ENCODE results near the gene MSLN. TPM values are rescaled to one million over a fixed set of nuclear protein-coding genes. Genes with fewer than 3 reads are reported as not detected.

The MSLN gene
- total and polyA plus RNA-seq, 9 of the 15 experiments (the other 6 are each of a cell fraction or from before 2014, with no cell fraction given) = not detected

DNA sequence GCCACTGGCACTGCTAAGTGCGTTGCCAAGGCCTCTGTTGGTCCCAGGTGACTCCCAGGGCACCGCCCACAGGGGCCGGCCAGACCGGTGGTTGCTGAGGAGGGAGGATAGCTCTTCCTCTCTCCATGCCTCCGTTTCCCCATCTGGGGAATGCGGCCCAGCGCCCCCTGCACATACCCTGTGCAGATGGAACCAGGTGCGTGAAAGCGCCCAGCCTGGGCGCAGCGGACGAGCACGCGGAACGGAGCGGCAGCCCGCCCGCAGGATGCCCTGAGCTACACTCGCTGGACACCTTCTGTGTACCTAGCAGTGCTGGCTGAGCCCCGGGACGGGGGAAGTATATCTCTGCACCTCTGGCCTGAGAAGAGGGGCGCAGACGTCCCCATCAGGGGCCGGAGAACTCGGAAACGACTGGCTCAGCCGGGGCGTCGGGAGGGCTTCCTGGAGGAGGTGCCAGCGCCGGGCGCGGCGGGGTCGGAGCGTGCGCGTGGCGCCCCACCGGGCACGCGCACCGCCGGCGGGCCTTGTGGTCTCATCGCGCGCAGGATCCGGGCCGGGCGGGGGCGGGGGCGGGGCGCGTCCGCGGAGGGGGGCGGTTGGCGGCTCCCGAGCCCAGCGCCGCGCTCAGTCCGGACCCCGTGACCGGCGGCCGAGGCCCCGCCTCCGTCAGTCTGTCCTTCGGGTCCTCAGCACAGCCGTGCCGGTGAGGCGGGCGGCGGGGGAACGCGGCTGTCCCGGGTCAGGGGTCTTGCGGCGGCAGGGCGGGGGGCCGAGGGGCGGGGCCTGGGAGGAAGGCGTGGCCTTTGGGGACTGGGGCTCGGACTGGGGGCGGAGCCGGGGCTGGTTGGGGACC, 33.9 kb upstream of the MSLN start, which contains the start of the genes CCDC78 and HAGHL (continued):
- TF ChIP-seq, protein P1, sequence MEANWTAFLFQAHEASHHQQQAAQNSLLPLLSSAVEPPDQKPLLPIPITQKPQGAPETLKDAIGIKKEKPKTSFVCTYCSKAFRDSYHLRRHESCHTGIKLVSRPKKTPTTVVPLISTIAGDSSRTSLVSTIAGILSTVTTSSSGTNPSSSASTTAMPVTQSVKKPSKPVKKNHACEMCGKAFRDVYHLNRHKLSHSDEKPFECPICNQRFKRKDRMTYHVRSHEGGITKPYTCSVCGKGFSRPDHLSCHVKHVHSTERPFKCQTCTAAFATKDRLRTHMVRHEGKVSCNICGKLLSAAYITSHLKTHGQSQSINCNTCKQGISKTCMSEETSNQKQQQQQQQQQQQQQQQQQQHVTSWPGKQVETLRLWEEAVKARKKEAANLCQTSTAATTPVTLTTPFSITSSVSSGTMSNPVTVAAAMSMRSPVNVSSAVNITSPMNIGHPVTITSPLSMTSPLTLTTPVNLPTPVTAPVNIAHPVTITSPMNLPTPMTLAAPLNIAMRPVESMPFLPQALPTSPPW (CRISPR knock-in tag; IDR thresholded peaks at IDR 0.05) = peak; percentile 94
- TF ChIP-seq ZBTB7A (IDR thresholded peaks at IDR 0.05; ENCODE audit: borderline replicate concordance, control insufficient read depth, low read depth, low read length) (peak; percentile 97), RBM25 (IDR thresholded peaks at IDR 0.05; ENCODE audit: low read depth, low read length, severe bottlenecking) (peak; percentile 99), ZNF12 (CRISPR knock-in tag; IDR thresholded peaks at IDR 0.05) (no peak), GABPA (tag; conservative IDR thresholded peaks at IDR 0.05; ENCODE audit: low read depth) (no peak), CCNT2 (IDR thresholded peaks at IDR 0.05; ENCODE audit: borderline replicate concordance, extremely low read depth, insufficient read length, low read depth, low read length) (peak; percentile 56), RCOR1 (IDR thresholded peaks at IDR 0.05; ENCODE audit: borderline replicate concordance in 1 of 2, low read depth in 2 of 2, low read length in 2 of 2) (peak; percentile 61 to 69; a peak in 3 of 4 replicates), PHB (CRISPR knock-in tag; IDR thresholded peaks at IDR 0.05) (no peak), POLR2G (IDR thresholded peaks at IDR 0.05; ENCODE audit: low read depth, low read length) (peak; percentile 56), BCOR (IDR thresholded peaks at IDR 0.05) (peak; percentile 70; the same call in 1 of the 2 replicates), ZFP36 (IDR thresholded peaks at IDR 0.05; ENCODE audit: low read depth, low read length, partially characterized antibody) (peak; percentile 99), CBX1 (IDR thresholded peaks at IDR 0.05; ENCODE audit: low read depth) (peak; percentile 76; the same call in 1 of the 2 replicates), SUPT5H (IDR thresholded peaks at IDR 0.05) (peak; percentile 4; the same call in 1 of the 2 replicates), ELF2 (CRISPR knock-in tag; IDR thresholded peaks at IDR 0.05) (no peak), NRF1 (conservative IDR thresholded peaks at IDR 0.05 in 1 of 2, IDR thresholded peaks at IDR 0.05 in 1 of 2) (peak; percentile 65 to 73; a peak in 2 of 4 replicates), NR2C2 (CRISPR knock-in tag; IDR thresholded peaks at IDR 0.05) (no peak), NR2C2 (tag; IDR thresholded peaks at IDR 0.05) (peak; percentile 60)
- TF ChIP-seq, protein P2, sequence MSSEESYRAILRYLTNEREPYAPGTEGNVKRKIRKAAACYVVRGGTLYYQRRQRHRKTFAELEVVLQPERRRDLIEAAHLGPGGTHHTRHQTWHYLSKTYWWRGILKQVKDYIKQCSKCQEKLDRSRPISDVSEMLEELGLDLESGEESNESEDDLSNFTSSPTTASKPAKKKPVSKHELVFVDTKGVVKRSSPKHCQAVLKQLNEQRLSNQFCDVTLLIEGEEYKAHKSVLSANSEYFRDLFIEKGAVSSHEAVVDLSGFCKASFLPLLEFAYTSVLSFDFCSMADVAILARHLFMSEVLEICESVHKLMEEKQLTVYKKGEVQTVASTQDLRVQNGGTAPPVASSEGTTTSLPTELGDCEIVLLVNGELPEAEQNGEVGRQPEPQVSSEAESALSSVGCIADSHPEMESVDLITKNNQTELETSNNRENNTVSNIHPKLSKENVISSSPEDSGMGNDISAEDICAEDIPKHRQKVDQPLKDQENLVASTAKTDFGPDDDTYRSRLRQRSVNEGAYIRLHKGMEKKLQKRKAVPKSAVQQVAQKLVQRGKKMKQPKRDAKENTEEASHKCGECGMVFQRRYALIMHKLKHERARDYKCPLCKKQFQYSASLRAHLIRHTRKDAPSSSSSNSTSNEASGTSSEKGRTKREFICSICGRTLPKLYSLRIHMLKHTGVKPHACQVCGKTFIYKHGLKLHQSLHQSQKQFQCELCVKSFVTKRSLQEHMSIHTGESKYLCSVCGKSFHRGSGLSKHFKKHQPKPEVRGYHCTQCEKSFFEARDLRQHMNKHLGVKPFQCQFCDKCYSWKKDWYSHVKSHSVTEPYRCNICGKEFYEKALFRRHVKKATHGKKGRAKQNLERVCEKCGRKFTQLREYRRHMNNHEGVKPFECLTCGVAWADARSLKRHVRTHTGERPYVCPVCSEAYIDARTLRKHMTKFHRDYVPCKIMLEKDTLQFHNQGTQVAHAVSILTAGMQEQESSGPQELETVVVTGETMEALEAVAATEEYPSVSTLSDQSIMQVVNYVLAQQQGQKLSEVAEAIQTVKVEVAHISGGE (CRISPR knock-in tag; IDR thresholded peaks at IDR 0.05) = peak in 1 of 3 experiments; percentile 55; a peak in 1 of 6 replicates
- TF ChIP-seq, protein P3, sequence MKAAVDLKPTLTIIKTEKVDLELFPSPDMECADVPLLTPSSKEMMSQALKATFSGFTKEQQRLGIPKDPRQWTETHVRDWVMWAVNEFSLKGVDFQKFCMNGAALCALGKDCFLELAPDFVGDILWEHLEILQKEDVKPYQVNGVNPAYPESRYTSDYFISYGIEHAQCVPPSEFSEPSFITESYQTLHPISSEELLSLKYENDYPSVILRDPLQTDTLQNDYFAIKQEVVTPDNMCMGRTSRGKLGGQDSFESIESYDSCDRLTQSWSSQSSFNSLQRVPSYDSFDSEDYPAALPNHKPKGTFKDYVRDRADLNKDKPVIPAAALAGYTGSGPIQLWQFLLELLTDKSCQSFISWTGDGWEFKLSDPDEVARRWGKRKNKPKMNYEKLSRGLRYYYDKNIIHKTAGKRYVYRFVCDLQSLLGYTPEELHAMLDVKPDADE (conservative IDR thresholded peaks at IDR 0.05; ENCODE audit: control insufficient read depth, low read depth, low read length) = peak; percentile 72
